GM12878 (cell line): ENCODE data around the gene MAN2B1. TPM values are rescaled to one million over a fixed set of nuclear protein-coding genes. Genes with fewer than 3 reads are reported as not detected.

Experiments
- ATAC-seq: fragments of 200-7000 bp; cut with Tn5 transposase; 3 replicates; pipeline ENCODE4 v1.9.1; 2020; ENCODE audit warnings: mild to moderate bottlenecking, moderate library complexity
- BruUV-seq: library from RNA; stranded (reverse); fragments of 400-500 nt; replicated peaks from 2 replicates; lab custom pipeline; 2021; lab: Mats Ljungman, UMichigan
- CTCF ChIA-PET: fragments of 300-600 bp; sonication (Branson Sonifier 250); formaldehyde crosslinking; extraction: SDS; loops from one replicate; lab custom pipeline; 2021; ENCODE audit warnings: inconsistent platforms; lab: Yijun Ruan, JAX
- POLR2A ChIA-PET: fragments of 350-600 bp; formaldehyde crosslinking; extraction: SDS; loops from one replicate; lab custom pipeline; 2021; ENCODE audit warnings: inconsistent platforms; lab: Charles Lee
- RAD21 ChIA-PET: fragments of 300-600 bp; sonication (Branson Sonifier 250); formaldehyde crosslinking; loops from one replicate; lab custom pipeline; 2023; ENCODE audit warnings: antibody characterized with exemption; ENCODE audit not compliant: unreplicated experiment; lab: Charles Lee
- SMC1A ChIA-PET: fragments of 300-600 bp; sonication (Branson Sonifier 250); formaldehyde crosslinking; loops from one replicate; lab custom pipeline; 2023; ENCODE audit not compliant: unreplicated experiment, uncharacterized antibody; lab: Charles Lee
- DNase-seq: peaks from one replicate; pipeline ENCODE4 v3.0.0-alpha.2; 2011; ENCODE audit warnings: low read depth, low spot score
- FAIRE-seq: peaks from 3 replicates; lab custom pipeline; 2011; peaks lifted over from hg19 to GRCh38; lab: Jason Lieb, UNC
- H2AFZ ChIP-seq: 2 replicates; pipeline ENCODE4 v1.6.0; 2011; ENCODE audit warnings: low read depth, low read length, control low read depth; ENCODE audit not compliant: control insufficient read depth
- H3K27ac ChIP-seq: 2 replicates; pipeline ENCODE4 v1.5.1; 2011; ENCODE audit warnings: control low read depth; ENCODE audit not compliant: control insufficient read depth, insufficient read depth
- H3K27me3 ChIP-seq, 2 experiments: replicated peaks in 1 of 2; 2 replicates each; pipeline versions ENCODE4 v1.6.0 to v1.6.1; 2011; ENCODE audit warnings: low read length in 1 of 2; ENCODE audit not compliant: control insufficient read depth in 2 of 2, insufficient read depth in 2 of 2
- H3K36me3 ChIP-seq, 2 experiments: 2 replicates each; pipeline ENCODE4 v1.5.1; 2011; ENCODE audit warnings: low read length in 1 of 2; ENCODE audit not compliant: control insufficient read depth in 2 of 2, insufficient read depth in 2 of 2
- H3K4me1 ChIP-seq: 2 replicates; pipeline ENCODE4 v1.6.1; 2011; ENCODE audit warnings: mild to moderate bottlenecking, low read length, moderate library complexity, mixed read lengths; ENCODE audit not compliant: control insufficient read depth, insufficient read depth
- H3K4me2 ChIP-seq: 2 replicates; pipeline ENCODE4 v1.6.0; 2011; ENCODE audit warnings: control low read depth; ENCODE audit not compliant: control insufficient read depth, insufficient read depth
- H3K4me3 ChIP-seq: fragments of 200-600 bp; sonication (generic); 2 replicates; pipeline ENCODE4 v1.5.1; 2016
- H3K79me2 ChIP-seq: 2 replicates; pipeline ENCODE4 v1.6.0; 2011; ENCODE audit warnings: low read length; ENCODE audit not compliant: control insufficient read depth, insufficient read depth
- H3K9ac ChIP-seq: 2 replicates; pipeline ENCODE4 v1.8.0; 2011; ENCODE audit warnings: low read length, control low read depth, mixed read lengths; ENCODE audit not compliant: control insufficient read depth, insufficient read depth
- H3K9me3 ChIP-seq: replicated peaks from 3 replicates; pipeline ENCODE4 v1.5.1; 2011; ENCODE audit warnings: mild to moderate bottlenecking, low read length; ENCODE audit not compliant: control insufficient read depth, insufficient read depth
- H4K20me1 ChIP-seq: 2 replicates; pipeline ENCODE4 v1.6.0; 2011; ENCODE audit not compliant: control insufficient read depth, insufficient read depth
- BHLHE40 ChIP-seq, 2 experiments: fragments of 450-650 bp in 1 of 2; IDR thresholded peaks; 2 replicates each; pipeline ENCODE4 v1.6.1; 2011 to 2017; ENCODE audit warnings: low read depth in 2 of 2, borderline replicate concordance in 1 of 2, improper control_type of control experiment in 1 of 2, low read length in 1 of 2, mild to moderate bottlenecking in 1 of 2
- CHD1 ChIP-seq: IDR thresholded peaks from 2 replicates; pipeline ENCODE4 v1.6.1; 2012; ENCODE audit warnings: low read depth, low read length, improper control_type of control experiment
- CREB1 ChIP-seq: IDR thresholded peaks from 2 replicates; pipeline ENCODE4 v1.6.1; 2012; ENCODE audit warnings: low read depth, mild to moderate bottlenecking, inconsistent platforms
- DPF2 ChIP-seq: fragments of 450-650 bp; IDR thresholded peaks from 2 replicates; pipeline ENCODE4 v1.6.1; 2017; ENCODE audit warnings: mild to moderate bottlenecking
- EED ChIP-seq: sonication (generic); IDR thresholded peaks from 2 replicates; pipeline ENCODE4 v1.6.1; 2016; ENCODE audit warnings: antibody characterized with exemption, low read depth
- GATAD2B ChIP-seq: fragments of 450-650 bp; conservative IDR thresholded peaks from 2 replicates; pipeline ENCODE4 v1.6.1; 2017; ENCODE audit warnings: low read depth, mild to moderate bottlenecking, moderate library complexity
- JUNB ChIP-seq: IDR thresholded peaks from 2 replicates; pipeline ENCODE4 v1.6.1; 2016; ENCODE audit warnings: antibody characterized with exemption, mild to moderate bottlenecking
- JUND ChIP-seq: IDR thresholded peaks from 2 replicates; pipeline ENCODE4 v1.6.1; 2012; ENCODE audit warnings: low read depth, mild to moderate bottlenecking, low read length, improper control_type of control experiment, moderate library complexity
- MTA2 ChIP-seq: fragments of 450-650 bp; IDR thresholded peaks from 2 replicates; pipeline ENCODE4 v1.6.1; 2016; ENCODE audit warnings: low read depth, mild to moderate bottlenecking, moderate library complexity
- MTA3 ChIP-seq: IDR thresholded peaks from 2 replicates; pipeline ENCODE4 v1.6.1; 2012; ENCODE audit warnings: low read length, inconsistent platforms, borderline replicate concordance
- MXI1 ChIP-seq: fragments of 150-350 bp; IDR thresholded peaks from 2 replicates; pipeline ENCODE4 v1.6.1; 2011; ENCODE audit warnings: low read depth, mild to moderate bottlenecking, inconsistent platforms, low read length, improper control_type of control experiment
- MYC ChIP-seq: IDR thresholded peaks from 2 replicates; pipeline ENCODE4 v1.6.1; 2011; ENCODE audit warnings: mild to moderate bottlenecking, low read length, moderate library complexity, inconsistent platforms; ENCODE audit not compliant: insufficient read depth, insufficient replicate concordance, insufficient read length, severe bottlenecking
- NFYB ChIP-seq: IDR thresholded peaks from 2 replicates; pipeline ENCODE4 v1.6.1; 2011; ENCODE audit warnings: low read depth, mild to moderate bottlenecking, low read length, improper control_type of control experiment, moderate library complexity; ENCODE audit not compliant: insufficient read depth
- PAX5 ChIP-seq: IDR thresholded peaks from 2 replicates; pipeline ENCODE4 v1.6.1; 2011; ENCODE audit warnings: low read depth, low read length, borderline replicate concordance
- PBX3 ChIP-seq: IDR thresholded peaks from 2 replicates; pipeline ENCODE4 v1.6.1; 2011; ENCODE audit warnings: mild to moderate bottlenecking, low read depth, low read length, moderate library complexity; ENCODE audit not compliant: insufficient replicate concordance
- POLR2A ChIP-seq: IDR thresholded peaks from 2 replicates; pipeline ENCODE4 v1.6.1; 2011; ENCODE audit warnings: low read depth, mild to moderate bottlenecking, low read length
- RELB ChIP-seq: fragments of 450-650 bp; IDR thresholded peaks from 2 replicates; pipeline ENCODE4 v1.6.1; 2017; ENCODE audit warnings: low read depth, mild to moderate bottlenecking, moderate library complexity
- RUNX3 ChIP-seq: IDR thresholded peaks from 2 replicates; pipeline ENCODE4 v1.6.1; 2012; ENCODE audit warnings: low read length, inconsistent platforms
- USF1 ChIP-seq: IDR thresholded peaks from 2 replicates; pipeline ENCODE4 v1.6.1; 2011; ENCODE audit warnings: borderline replicate concordance, low read depth, mild to moderate bottlenecking, moderate library complexity, mixed read lengths, low read length; ENCODE audit not compliant: insufficient read depth; ENCODE audit errors: extremely low read length
- ZBED1 ChIP-seq: IDR thresholded peaks from 2 replicates; pipeline ENCODE4 v1.6.1; 2016; ENCODE audit warnings: borderline replicate concordance
- WGBS: methylation state at CpG from one replicate; pipeline ENCODE4 v1.1.6; 2016; ENCODE audit warnings: low lambda C conversion rate; ENCODE audit not compliant: insufficient replicate concordance, insufficient coverage; ENCODE audit errors: missing lambda C conversion rate; 5-methylcytosine and 5-hydroxymethylcytosine counted together
- in situ Hi-C: fragments of 300-500 bp; cut with MboI; formaldehyde crosslinking; loops from 9 replicates; pipeline ENCODE4 v1.14.3; 2018; ENCODE audit warnings: mixed read lengths
- intact Hi-C: fragments of 100-400 bp; cut with micrococcal nuclease; formaldehyde crosslinking; loops from one replicate; pipeline ENCODE4 v1.14.2; 2022; ENCODE audit not compliant: unreplicated experiment
- polyA plus RNA-seq, 11 experiments: library from polyadenylated mRNA; depleted of rRNA in 4 of 11; unstranded in 6 of 11; stranded (reverse) in 5 of 11; fragments of >200 nt; fragmentation: Nextera tagmentation in 4 of 11; fragmentation: Illumina TruSeq in 1 of 11; extraction: Ambion mirVana in 4 of 11; extraction: Trizol in 1 of 11; gene quantifications; 1 replicate in 1 of 11; 2 replicates in 10 of 11; pipeline versions ENCODE4 v1.2.1 to v1.2.3, GENCODE V29; 2011 to 2016; ENCODE audit warnings: inconsistent platforms in 2 of 11, missing spikeins in 2 of 11, low read depth in 1 of 11
- total RNA-seq, 4 experiments: library from RNA; depleted of rRNA in 3 of 4; stranded (reverse); fragments of >200 nt in 3 of 4; fragmentation: Illumina TruSeq in 1 of 4; extraction: Trizol in 1 of 4; gene quantifications; 2 replicates each; pipeline versions ENCODE4 v1.2.1 to v1.2.3, GENCODE V29; 2013 to 2021

The MAN2B1 gene
- total and polyA plus RNA-seq, 10 of the 15 experiments (the other 5 are each of a cell fraction or from before 2014, with no cell fraction given), result 7.6 to 224 (median 81.4) TPM

DNA sequence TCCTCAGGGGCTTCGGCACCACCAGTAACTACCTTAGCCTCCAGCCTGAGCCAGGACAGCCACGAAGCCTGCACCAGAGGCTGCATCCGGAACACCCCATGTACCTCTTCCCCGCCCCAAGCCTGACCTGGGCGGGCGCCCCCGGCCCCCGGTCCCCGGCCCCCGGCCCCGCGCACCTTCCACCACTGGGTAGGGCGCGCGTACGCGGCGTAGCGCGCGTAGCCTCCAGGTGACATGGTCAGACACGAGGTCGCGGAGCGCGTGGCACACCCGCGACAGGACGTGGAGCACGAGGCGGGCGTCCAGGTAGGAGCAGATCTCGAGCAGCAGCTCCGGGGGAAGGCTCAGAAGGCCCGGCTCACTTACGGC is 29.4 kb upstream of the MAN2B1 start (continued):
- TF ChIP-seq RELB (no peak), ZBED1 (no peak), POLR2A (no peak), DPF2 (no peak), NFYB (no peak), PAX5 (no peak)
- TF ChIP-seq, all 136 proteins: peak for 0

- intact Hi-C loops (no loop called here), in situ Hi-C loops (no loop called here)
- Histone ChIP-seq H3K9ac (peak overlapping the region; percentile 50; the same call in 1 of the 2 replicates), H3K9me3 (no peaks in the 10 kb centered on the region), H3K4me1 (peaks cover 9% of the 10 kb centered on the region), H3K36me3 (peaks cover 0 to 6% of the 10 kb centered on the region in 2 experiments; a peak in 3 of 4 replicates), H3K79me2 (no peaks in the 10 kb centered on the region), H2AFZ (peak overlapping the region; percentile 16; the same call in 1 of the 2 replicates), H3K27ac (no peak overlapping the region), H3K4me3 (peak overlapping the region; percentile 85; the same call in 1 of the 2 replicates), H3K27me3 (no peaks in the 10 kb centered on the region), H4K20me1 (no peaks in the 10 kb centered on the region), H3K4me2 (peak overlapping the region; percentile 96)
- ChIA-PET SMC1A (interaction anchor here (0.7 kb wide), 1 partner anchor 9 kb away, joined by 3 read pairs; no protein-coding TSS in a partner anchor), CTCF (interaction anchor here (1.2 to 1.5 kb wide), 2 partner anchors 17 to 71 kb away, joined by 3 to 7 read pairs; no protein-coding TSS in a partner anchor), RAD21 (no interaction called here), POLR2A (interaction anchor here (1.1 kb wide), 2 partner anchors 13 to 38 kb away, joined by 4 read pairs; no protein-coding TSS in a partner anchor)
- FAIRE-seq (no peak), DNase-seq (no peak), ATAC-seq (no peak)
- WGBS, result 94% methylated on average over 1 of the region's 1 CpG
- BruUV-seq, result no TSS peak
- TF ChIP-seq EED (no peak), JUND (no peak), USF1 (no peak), NFYB (no peak), MTA3 (no peak), JUNB (no peak), CHD1 (no peak), GATAD2B (no peak), BHLHE40 (IDR thresholded peaks at IDR 0.05; ENCODE audit: borderline replicate concordance in 1 of 2, low read depth in 2 of 2, low read length in 1 of 2) (no peak), PBX3 (no peak), MYC (no peak), RUNX3 (no peak), MTA2 (no peak), CREB1 (no peak), MXI1 (no peak)
Measured at GRCh38 chr19:12695514-12695913, 29.0 kb upstream of the MAN2B1 start.
